LNCAP (cell line): ENCODE results near the gene CD300H.

Source experiments
- TF ChIP-seq, protein P1 (sequence below): fragments of 450-650 bp; IDR thresholded peaks from 2 replicates; pipeline ENCODE4 v1.5.1; 2017; ENCODE audit warnings: mild to moderate bottlenecking

The CD300H gene

DNA sequence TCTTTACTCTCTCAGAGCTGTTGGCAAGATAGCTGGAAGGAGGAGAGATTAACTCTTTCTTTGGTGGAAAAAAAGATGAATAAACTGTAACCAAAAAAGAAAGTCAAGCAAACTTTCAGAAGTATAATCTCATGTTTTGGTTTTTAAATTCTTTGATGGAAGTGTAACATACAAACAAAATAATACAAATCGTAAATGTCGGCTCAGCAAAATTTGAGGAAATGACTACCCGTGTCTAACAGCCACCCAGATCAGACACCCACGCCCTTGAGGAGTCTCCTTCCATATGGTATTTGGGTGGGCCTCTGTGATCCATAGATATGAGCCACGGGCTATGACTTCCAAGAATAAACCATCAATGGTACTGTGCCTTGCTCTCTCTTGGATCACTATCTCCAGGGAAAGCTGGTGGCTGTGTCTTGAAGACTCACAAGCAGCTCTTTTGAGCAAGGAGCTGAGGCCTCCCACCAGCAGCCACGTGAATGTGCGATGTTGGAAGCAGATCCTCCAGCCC lies 11.8 kb downstream of the CD300H start:
- TF ChIP-seq, protein P1, sequence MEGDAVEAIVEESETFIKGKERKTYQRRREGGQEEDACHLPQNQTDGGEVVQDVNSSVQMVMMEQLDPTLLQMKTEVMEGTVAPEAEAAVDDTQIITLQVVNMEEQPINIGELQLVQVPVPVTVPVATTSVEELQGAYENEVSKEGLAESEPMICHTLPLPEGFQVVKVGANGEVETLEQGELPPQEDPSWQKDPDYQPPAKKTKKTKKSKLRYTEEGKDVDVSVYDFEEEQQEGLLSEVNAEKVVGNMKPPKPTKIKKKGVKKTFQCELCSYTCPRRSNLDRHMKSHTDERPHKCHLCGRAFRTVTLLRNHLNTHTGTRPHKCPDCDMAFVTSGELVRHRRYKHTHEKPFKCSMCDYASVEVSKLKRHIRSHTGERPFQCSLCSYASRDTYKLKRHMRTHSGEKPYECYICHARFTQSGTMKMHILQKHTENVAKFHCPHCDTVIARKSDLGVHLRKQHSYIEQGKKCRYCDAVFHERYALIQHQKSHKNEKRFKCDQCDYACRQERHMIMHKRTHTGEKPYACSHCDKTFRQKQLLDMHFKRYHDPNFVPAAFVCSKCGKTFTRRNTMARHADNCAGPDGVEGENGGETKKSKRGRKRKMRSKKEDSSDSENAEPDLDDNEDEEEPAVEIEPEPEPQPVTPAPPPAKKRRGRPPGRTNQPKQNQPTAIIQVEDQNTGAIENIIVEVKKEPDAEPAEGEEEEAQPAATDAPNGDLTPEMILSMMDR = no peak

DNA sequence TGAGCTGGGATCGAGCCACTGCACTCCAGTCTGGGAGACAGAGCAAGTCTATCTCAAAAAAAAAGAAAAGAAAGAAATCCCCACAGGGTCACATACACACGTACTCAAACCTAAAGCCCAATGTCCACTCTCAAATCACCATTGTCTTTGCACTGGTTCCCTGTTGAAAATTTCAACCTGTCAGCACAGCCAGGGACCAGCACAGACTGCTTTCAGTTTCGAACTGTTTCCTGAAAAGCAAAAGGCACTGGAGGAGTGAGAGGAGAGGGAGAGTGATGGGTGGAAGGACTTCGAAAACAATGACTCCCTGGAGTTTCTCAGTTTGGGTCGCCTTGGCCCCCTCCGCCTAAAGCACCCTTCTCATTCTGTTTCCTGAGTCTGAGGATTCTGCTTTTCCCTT lies 12.4 kb downstream of the CD300H start:
- TF ChIP-seq, protein P1 = no peak

DNA sequence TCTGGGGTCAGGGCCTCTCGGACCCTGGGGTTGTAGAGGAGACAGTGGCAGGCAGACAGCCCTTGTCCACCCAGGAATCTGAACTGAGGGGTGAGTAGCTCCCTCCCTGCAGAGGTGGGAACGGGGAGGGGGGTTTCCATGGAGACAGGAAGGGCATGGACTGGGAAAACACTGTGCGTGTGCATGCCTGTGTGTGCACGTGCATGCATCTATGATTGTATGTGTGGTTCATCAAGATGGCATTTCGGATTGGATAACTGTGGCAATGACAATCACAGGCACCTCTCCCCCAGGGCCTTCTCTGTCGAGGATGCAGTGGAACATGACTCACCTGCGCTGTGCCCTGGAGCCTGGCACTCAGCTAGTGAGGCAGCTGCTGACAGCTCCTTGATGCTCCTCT lies 15.3 kb downstream of the CD300H start:
- TF ChIP-seq, protein P1 = no peak

GRCh38 chr17:74550602-74551001 lies 16.7 kb downstream of the CD300H start:
- TF ChIP-seq, protein P1 = no peak

- TF ChIP-seq, protein P1 = no peak
Measured at GRCh38 chr17:74549343-74549742, 18.0 kb downstream of the CD300H start.

GRCh38 chr17:74547736-74548135 lies 19.6 kb downstream of the CD300H start:
- TF ChIP-seq, protein P1 = no peak

DNA sequence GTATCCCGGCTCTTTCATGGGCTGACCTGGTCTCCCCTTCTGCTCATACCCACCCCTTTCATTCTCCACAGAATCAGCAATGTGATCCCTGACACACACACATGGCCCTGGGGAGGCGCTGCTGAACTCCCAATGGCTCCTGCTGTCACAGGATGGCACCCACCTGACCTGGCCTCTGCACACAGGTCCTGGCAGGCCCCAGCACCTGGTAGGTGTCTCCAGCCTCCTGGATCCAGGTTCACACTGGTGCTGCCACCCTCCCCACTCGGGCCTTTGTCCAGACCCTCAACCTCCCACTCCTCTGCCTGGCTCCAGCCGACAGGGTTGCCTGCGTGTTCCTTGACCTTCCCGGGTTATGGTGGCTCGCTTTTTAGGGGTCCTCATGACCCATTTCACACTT lies 20.0 kb downstream of the CD300H start:
- TF ChIP-seq, protein P1 = no peak

DNA sequence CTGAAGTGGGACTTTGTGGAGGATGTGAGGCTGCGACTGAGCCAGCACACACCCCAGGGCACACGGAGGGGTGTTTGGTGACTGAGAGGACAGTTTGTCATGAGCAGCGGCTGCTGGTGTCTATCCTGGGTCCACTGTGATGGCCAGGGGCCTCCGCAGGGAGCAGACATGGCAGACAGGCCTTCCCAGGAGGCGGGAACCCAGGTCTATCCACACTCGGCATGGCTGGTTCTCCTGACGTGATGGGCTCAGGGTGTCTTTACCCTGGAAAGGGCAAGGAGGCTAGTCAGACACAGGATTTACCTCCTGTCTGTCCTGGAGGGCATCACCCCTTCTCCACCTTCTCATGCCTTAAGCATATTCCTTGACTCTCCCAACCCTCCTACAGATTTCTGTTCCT lies 20.7 kb downstream of the CD300H start:
- TF ChIP-seq, protein P1 = no peak
